Measurements from ENCODE around the gene ERFE. TPM values are rescaled to one million over a fixed set of nuclear protein-coding genes. Genes with fewer than 3 reads are reported as not detected.

Gene ERFE
- total and polyA plus RNA-seq, 2 of the 13 experiments (the other 11 are each of a cell fraction or from before 2014, with no cell fraction given): 0.09 TPM; not detected in 1

GRCh38 chr2:238130696-238131628 lies 27.8 kb upstream of the ERFE start (continued):
- no peak for TF ChIP-seq ZNF326 (CRISPR knock-in tag; IDR thresholded peaks at IDR 0.05; ENCODE audit: borderline replicate concordance)
- no peak for TF ChIP-seq POLR2A (IDR thresholded peaks at IDR 0.05; ENCODE audit: insufficient read depth in 1 of 2, low read depth in 2 of 2, low read length in 2 of 2)
- TF ChIP-seq ATF2 (CRISPR knock-in tag; IDR thresholded peaks at IDR 0.05): no peak

GRCh38 chr2:238131761-238132462 lies 26.9 kb upstream of the ERFE start:
- H2AFZ ChIP-seq (ENCODE audit: low read length): no peak overlapping the region
- TF ChIP-seq ZNF781 (CRISPR knock-in tag; IDR thresholded peaks at IDR 0.05; ENCODE audit: borderline replicate concordance, not compliant biosample characterization) (no peak), HNRNPL (IDR thresholded peaks at IDR 0.05; ENCODE audit: low read depth, low read length) (no peak), CENPBD1 (CRISPR knock-in tag; IDR thresholded peaks at IDR 0.05; ENCODE audit: borderline replicate concordance, low read depth) (no peak), RARG (CRISPR knock-in tag; IDR thresholded peaks at IDR 0.05; ENCODE audit: low read depth) (no peak), POGZ (CRISPR knock-in tag; IDR thresholded peaks at IDR 0.05) (no peak), NR2C2 (CRISPR knock-in tag; IDR thresholded peaks at IDR 0.05; ENCODE audit: borderline replicate concordance) (no peak), TBL1XR1 (IDR thresholded peaks at IDR 0.05; ENCODE audit: borderline replicate concordance, low read length, partially characterized antibody) (no peak), NCOA5 (CRISPR knock-in tag; IDR thresholded peaks at IDR 0.05) (no peak), MAZ (IDR thresholded peaks at IDR 0.05; ENCODE audit: borderline replicate concordance, low read depth, low read length) (no peak), MAZ (CRISPR knock-in tag; IDR thresholded peaks at IDR 0.05; ENCODE audit: low read depth) (no peak), ZNF343 (CRISPR knock-in tag; IDR thresholded peaks at IDR 0.05) (no peak), ZNF180 (CRISPR knock-in tag; IDR thresholded peaks at IDR 0.05; ENCODE audit: borderline replicate concordance, low read depth) (no peak), ZNF383 (CRISPR knock-in tag; IDR thresholded peaks at IDR 0.05; ENCODE audit: borderline replicate concordance) (no peak), ZNF589 (CRISPR knock-in tag; conservative IDR thresholded peaks at IDR 0.05) (no peak), GABPB1 (CRISPR knock-in tag; IDR thresholded peaks at IDR 0.05) (no peak), EEA1 (CRISPR knock-in tag; IDR thresholded peaks at IDR 0.05; ENCODE audit: borderline replicate concordance) (no peak)
- H3K27me3 ChIP-seq (ENCODE audit: control insufficient read depth in 1 of 2, insufficient read depth in 2 of 2, low read length in 2 of 2): peaks cover 1 to 22% of the 10 kb centered on the region in 2 experiments; a peak in 3 of 5 replicates
- 42% methylated on average over 14 of the region's 14 CpGs for WGBS (ENCODE audit: low lambda C conversion rate)
- DNase-seq (ENCODE audit: low spot score) (no peak), ATAC-seq (no peak), FAIRE-seq (no peak)
- in situ Hi-C loops (cut with HindIII; ENCODE audit: extremely low pct_ligation_motif_present, low pct_unique_long_range_greater_than_20kb) (no loop called here), intact Hi-C loops (cut with micrococcal nuclease; ENCODE audit: unreplicated experiment) (no loop called here)
- H4K20me1 ChIP-seq (ENCODE audit: insufficient read depth, low read length): no peaks in the 10 kb centered on the region
- ChIA-PET POLR2A (no interaction called here), CTCF (ENCODE audit: low intra/inter-chr PET ratio, low total read pairs) (no interaction called here)
- H3K36me3 ChIP-seq (replicated peaks in 1 of 2; ENCODE audit: control insufficient read depth in 1 of 2, insufficient read depth in 2 of 2, low read length in 2 of 2): no peaks in the 10 kb centered on the region
- no TSS peak for BruUV-seq (replicated peaks)
- H3K4me3 ChIP-seq (replicated peaks in 1 of 3; ENCODE audit: insufficient read depth in 1 of 3, low read depth in 2 of 3, low read length in 3 of 3): no peak overlapping the region
- no peaks in the 10 kb centered on the region for H3K79me2 ChIP-seq (ENCODE audit: insufficient read depth, low read length)
- H3K4me1 ChIP-seq (ENCODE audit: insufficient read depth, low read length): peaks cover 11% of the 10 kb centered on the region
- no peaks in the 10 kb centered on the region for H3K9me3 ChIP-seq (ENCODE audit: low read length)
- no peak overlapping the region for H3K4me2 ChIP-seq (ENCODE audit: low read depth, low read length)
- no peak overlapping the region for H3K9ac ChIP-seq (ENCODE audit: insufficient read depth, low read depth, low read length)
- no peak overlapping the region for H3K27ac ChIP-seq (ENCODE audit: extremely low read length, insufficient read depth, low read length)

Measured in HepG2 (cell line).